Coronary artery (tissue), 2 donors: ENCODE data around the gene SEMA4D.

Source experiments
- DNase-seq: peaks from one replicate; pipeline ENCODE4 v3.0.0-alpha.2; 2017; ENCODE audit warnings: low spot score
- H3K27ac ChIP-seq, 2 donors: fragments of 200-600 bp; sonication (generic); one replicate each; pipeline ENCODE4 v1.5.1; 2016 to 2019
- H3K4me3 ChIP-seq: fragments of 200-600 bp; sonication (generic); 2 replicates; pipeline ENCODE4 v1.5.1; 2016; ENCODE audit warnings: mild to moderate bottlenecking, moderate library complexity
- TF ChIP-seq, protein P1 (sequence below): fragments of 200-600 bp; sonication (generic); IDR thresholded peaks from one replicate; pipeline ENCODE4 v1.5.1; 2019; ENCODE audit warnings: antibody characterized with exemption

Gene SEMA4D

DNA sequence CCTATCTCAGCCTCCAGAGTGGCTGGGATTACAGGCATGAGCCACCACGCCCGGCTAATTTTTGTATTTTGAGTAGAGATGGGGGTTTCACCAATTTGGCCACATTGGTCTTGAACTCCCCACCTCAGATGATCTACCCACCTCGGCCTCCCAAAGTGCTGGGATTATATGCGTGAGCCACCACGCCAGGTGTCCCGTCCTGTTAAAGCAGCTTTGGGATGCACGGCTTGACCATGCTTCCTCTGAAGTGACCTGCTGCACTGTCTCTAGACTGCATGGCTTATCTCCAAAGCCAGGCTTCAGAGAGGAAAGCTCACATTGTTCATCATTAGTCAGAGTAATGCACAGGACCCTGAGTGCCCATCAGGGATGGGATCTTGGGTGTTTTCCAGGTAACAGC is 45.4 kb downstream of the SEMA4D start:
- TF ChIP-seq, protein P1, sequence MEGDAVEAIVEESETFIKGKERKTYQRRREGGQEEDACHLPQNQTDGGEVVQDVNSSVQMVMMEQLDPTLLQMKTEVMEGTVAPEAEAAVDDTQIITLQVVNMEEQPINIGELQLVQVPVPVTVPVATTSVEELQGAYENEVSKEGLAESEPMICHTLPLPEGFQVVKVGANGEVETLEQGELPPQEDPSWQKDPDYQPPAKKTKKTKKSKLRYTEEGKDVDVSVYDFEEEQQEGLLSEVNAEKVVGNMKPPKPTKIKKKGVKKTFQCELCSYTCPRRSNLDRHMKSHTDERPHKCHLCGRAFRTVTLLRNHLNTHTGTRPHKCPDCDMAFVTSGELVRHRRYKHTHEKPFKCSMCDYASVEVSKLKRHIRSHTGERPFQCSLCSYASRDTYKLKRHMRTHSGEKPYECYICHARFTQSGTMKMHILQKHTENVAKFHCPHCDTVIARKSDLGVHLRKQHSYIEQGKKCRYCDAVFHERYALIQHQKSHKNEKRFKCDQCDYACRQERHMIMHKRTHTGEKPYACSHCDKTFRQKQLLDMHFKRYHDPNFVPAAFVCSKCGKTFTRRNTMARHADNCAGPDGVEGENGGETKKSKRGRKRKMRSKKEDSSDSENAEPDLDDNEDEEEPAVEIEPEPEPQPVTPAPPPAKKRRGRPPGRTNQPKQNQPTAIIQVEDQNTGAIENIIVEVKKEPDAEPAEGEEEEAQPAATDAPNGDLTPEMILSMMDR = no peak
- no peak overlapping the region for H3K4me3 ChIP-seq
- H3K27ac ChIP-seq = no peak overlapping the region
- DNase-seq = no peak

- Histone ChIP-seq H3K4me3 (no peak overlapping the region), H3K27ac (no peak overlapping the region)
- TF ChIP-seq, protein P1 = no peak
- no peak for DNase-seq
Observed at GRCh38 chr9:89450213-89450612, 47.7 kb downstream of the SEMA4D start.

DNA sequence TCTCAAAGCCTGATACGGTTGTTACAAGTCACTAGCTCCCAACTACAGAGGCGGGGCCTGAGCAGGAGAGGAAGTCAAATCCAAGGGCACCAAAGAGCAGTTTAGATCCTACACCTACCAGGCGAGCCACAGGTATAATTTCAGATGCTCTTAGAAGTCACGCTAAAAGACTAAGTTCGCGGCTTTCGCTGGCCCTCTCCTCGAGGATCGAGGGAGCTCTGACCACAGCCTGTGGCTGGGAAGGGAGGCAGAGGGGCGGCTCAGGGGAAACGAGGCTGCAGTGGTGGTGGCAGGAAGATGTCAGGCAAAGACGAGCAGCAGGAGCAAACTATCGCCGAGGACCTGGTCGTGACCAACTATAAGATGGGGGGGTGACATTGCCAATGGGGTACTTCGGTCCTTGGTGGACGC is 48.6 kb downstream of the SEMA4D start:
- TF ChIP-seq, protein P1 = no peak
- no peak overlapping the region for H3K27ac ChIP-seq
- DNase-seq = no peak
- no peak overlapping the region for H3K4me3 ChIP-seq

DNA sequence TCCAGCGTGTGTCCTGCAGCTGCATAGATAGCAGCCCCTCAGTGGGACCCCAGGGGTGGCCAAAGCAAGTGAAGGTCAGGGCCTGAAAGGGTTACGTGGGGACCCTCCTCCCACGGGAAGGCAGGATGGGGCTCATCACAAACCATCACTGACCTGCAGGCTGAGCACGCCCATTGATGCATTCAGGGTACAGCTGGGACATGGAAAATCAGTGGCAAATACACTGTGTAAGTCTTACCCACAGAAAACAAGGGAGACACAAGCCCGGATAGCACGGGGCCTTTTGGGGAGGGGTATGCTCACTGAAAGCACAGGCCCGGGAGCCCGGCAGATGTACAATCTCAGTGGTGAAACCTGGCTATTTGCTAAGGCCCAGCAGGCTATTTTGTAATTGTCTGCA is 49.1 kb downstream of the SEMA4D start:
- Histone ChIP-seq H3K27ac (no peak overlapping the region), H3K4me3 (no peak overlapping the region)
- no peak for DNase-seq
- TF ChIP-seq, protein P1 = no peak

DNA sequence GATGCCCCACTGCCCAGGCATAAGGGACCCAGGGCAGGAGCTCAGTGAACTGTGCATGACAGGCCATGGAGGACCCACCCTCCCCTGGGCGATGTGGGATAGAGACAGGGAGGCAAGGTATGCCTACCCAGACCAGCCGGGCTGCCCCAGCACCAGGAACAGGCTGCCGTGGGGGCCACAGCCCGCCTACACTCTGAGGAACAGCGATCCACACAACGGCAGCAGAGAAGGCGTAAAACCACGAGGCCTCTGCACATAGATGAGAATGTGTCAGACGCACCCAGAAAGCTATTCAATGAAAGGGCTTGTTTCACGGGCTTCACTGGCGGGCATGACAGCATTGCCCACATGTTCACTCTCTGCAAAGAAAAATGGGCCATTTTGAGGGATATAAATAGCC is 49.5 kb downstream of the SEMA4D start:
- H3K4me3 ChIP-seq = no peak overlapping the region
- TF ChIP-seq, protein P1 = no peak
- DNase-seq = no peak
- H3K27ac ChIP-seq = no peak overlapping the region

- DNase-seq = no peak
- H3K27ac ChIP-seq = no peak overlapping the region
- TF ChIP-seq, protein P1 = no peak
- no peak overlapping the region for H3K4me3 ChIP-seq
Observed at GRCh38 chr9:89447416-89447815, 50.5 kb downstream of the SEMA4D start.

DNA sequence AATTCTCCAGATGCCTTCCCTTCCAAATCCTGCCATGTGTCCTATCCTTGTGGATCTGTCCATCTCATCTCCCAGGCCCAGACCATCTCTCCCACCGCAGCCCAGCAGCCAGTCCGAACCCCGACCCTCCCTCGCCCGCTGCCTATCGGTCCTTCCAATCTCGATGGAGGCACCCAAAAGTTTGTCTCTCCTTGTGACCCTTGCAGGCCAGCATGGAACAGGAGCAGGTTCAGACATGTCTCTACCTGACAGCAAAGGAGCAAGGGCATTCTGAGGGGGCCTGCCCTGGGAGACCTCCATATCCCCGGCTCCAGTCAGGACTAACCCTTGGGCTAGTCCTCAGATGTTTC is 51.0 kb downstream of the SEMA4D start:
- H3K4me3 ChIP-seq = no peak overlapping the region
- no peak for DNase-seq
- H3K27ac ChIP-seq = no peak overlapping the region
- TF ChIP-seq, protein P1 = no peak
